ENCODE data around the gene CTRL.

CTRL gene

GRCh38 chr16:67885976-67886375, 45.7 kb downstream of the CTRL start:
- no peak for DNase-seq

GRCh38 chr16:67885545-67885944, 46.1 kb downstream of the CTRL start:
- DNase-seq = no peak

GRCh38 chr16:67884684-67885083, 47.0 kb downstream of the CTRL start, which contains the start of gene NRN1L:
Gene NRN1L (plus strand): TSS chr16:67884885. CDS start chr16:67884904, 19 bp downstream.
- peak; percentile 27 for DNase-seq

- DNase-seq = no peak
Observed at GRCh38 chr16:67883872-67884261, 47.8 kb downstream of the CTRL start.

GRCh38 chr16:67883146-67883871, 48.4 kb downstream of the CTRL start:
- no peak for DNase-seq

GRCh38 chr16:67882374-67883145, 49.1 kb downstream of the CTRL start:
- DNase-seq = no peak

- DNase-seq = no peak
Observed at GRCh38 chr16:67881621-67882161, 50.0 kb downstream of the CTRL start.

- DNase-seq = no peak
Observed at GRCh38 chr16:67880584-67880983, 51.1 kb downstream of the CTRL start.

- DNase-seq = no peak
Observed at GRCh38 chr16:67879936-67880335, 51.7 kb downstream of the CTRL start.
